Gastrocnemius medialis (tissue), 4 donors: ENCODE data around the gene AKR1C8. TPM values are rescaled to one million over a fixed set of nuclear protein-coding genes. Genes with fewer than 3 reads are reported as not detected.

ENCODE experiments used
- ATAC-seq, 2 donors: fragments of 150-250 bp; one replicate each; pipeline ENCODE4 v1.9.1; 2016
- DNase-seq, 2 donors: peaks; one replicate each; pipeline ENCODE4 v3.0.0-alpha.2; 2019
- H3K27ac ChIP-seq, 4 donors: fragments of 200-600 bp; sonication (generic); 1 replicate in 1 of 4; 2 replicates in 3 of 4; pipeline ENCODE4 v1.5.1; 2016 to 2018; ENCODE audit warnings: mild to moderate bottlenecking in 2 of 4, moderate library complexity in 1 of 4
- H3K27me3 ChIP-seq, 3 donors: fragments of 200-600 bp; sonication (generic) in 2 of 3; 1 replicate in 1 of 3; 2 replicates in 2 of 3; pipeline versions ENCODE4 v1.5.1 to v1.6.0; 2016 to 2019; ENCODE audit warnings: mild to moderate bottlenecking in 1 of 3, moderate library complexity in 1 of 3
- H3K36me3 ChIP-seq, 2 donors: fragments of 200-600 bp; sonication (generic) in 1 of 2; one replicate each; pipeline ENCODE4 v1.5.1; 2017 to 2018
- H3K4me1 ChIP-seq, 2 donors: fragments of 200-600 bp; sonication (generic) in 1 of 2; one replicate each; pipeline ENCODE4 v1.5.1; 2016 to 2017; ENCODE audit warnings: mild to moderate bottlenecking in 2 of 2
- H3K4me3 ChIP-seq, 4 donors: fragments of 200-600 bp; sonication (generic) in 3 of 4; 1 replicate in 1 of 4; 2 replicates in 3 of 4; pipeline ENCODE4 v1.5.1; 2016 to 2019; ENCODE audit warnings: mild to moderate bottlenecking in 2 of 4
- H3K9me3 ChIP-seq, 3 donors: fragments of 200-600 bp; sonication (generic) in 2 of 3; 1 replicate in 1 of 3; 2 replicates in 2 of 3; pipeline ENCODE4 v1.5.1; 2016 to 2019
- CTCF ChIP-seq, 5 experiments: fragments of 450-650 bp in 3 of 5; fragments of 200-600 bp in 2 of 5; sonication (generic) in 2 of 5; IDR thresholded peaks in 4 of 5; conservative IDR thresholded peaks in 1 of 5; 1 replicate in 4 of 5; 2 replicates in 1 of 5; pipeline ENCODE4 v1.5.1; 2016 to 2019; ENCODE audit warnings: antibody characterized with exemption in 5 of 5, mild to moderate bottlenecking in 3 of 5, moderate library complexity in 3 of 5
- POLR2A ChIP-seq, 2 donors: fragments of 450-650 bp; IDR thresholded peaks; one replicate each; pipeline ENCODE4 v1.6.1; 2017; ENCODE audit warnings: antibody characterized with exemption in 2 of 2, mild to moderate bottlenecking in 2 of 2, moderate library complexity in 2 of 2
- in situ Hi-C, 4 donors: fragments of 200-750 bp; cut with MboI; loops; one replicate each; pipeline versions ENCODE4 v1.15.0 to v1.8.0; 2017; ENCODE audit warnings: low sequenced_read_pairs in 4 of 4
- intact Hi-C: fragments of 100-400 bp; cut with DNase I; formaldehyde crosslinking; loops from one replicate; pipeline ENCODE4 v1.15.1; 2023; ENCODE audit warnings: low total_unique reads
- total RNA-seq, 4 donors: library from RNA; depleted of rRNA; stranded (reverse); fragments of >200 nt; gene quantifications; one replicate each; pipeline versions ENCODE4 v1.1.0 to v1.2.3, GENCODE V29; 2016

The AKR1C8 gene
- total RNA-seq, 4 donors from 2014 or later: 0.56 TPM; not detected in 3

- intact Hi-C loops (no loop called here), in situ Hi-C loops (no loop called here)
- Histone ChIP-seq H3K4me1 (no peaks in the 10 kb centered on the region), H3K27ac (no peak overlapping the region), H3K36me3 (no peaks in the 10 kb centered on the region), H3K9me3 (no peaks in the 10 kb centered on the region), H3K4me3 (no peak overlapping the region), H3K27me3 (no peaks in the 10 kb centered on the region)
- TF ChIP-seq CTCF (IDR thresholded peaks at IDR 0.05 in 4 of 5, conservative IDR thresholded peaks at IDR 0.05 in 1 of 5) (no peak), POLR2A (IDR thresholded peaks at IDR 0.05) (no peak)
- no peak for ATAC-seq
- DNase-seq: no peak
Measured at GRCh38 chr10:5155951-5156350, 29.0 kb downstream of the AKR1C8 start.

- no peak for ATAC-seq
- intact Hi-C loops: no loop called here
- no peak for DNase-seq
- TF ChIP-seq POLR2A (IDR thresholded peaks at IDR 0.05): no peak
- no peak for TF ChIP-seq CTCF (IDR thresholded peaks at IDR 0.05 in 4 of 5, conservative IDR thresholded peaks at IDR 0.05 in 1 of 5)
- Histone ChIP-seq H3K4me3 (no peak overlapping the region), H3K27ac (no peak overlapping the region), H3K27me3 (no peaks in the 10 kb centered on the region), H3K4me1 (no peaks in the 10 kb centered on the region), H3K9me3 (no peaks in the 10 kb centered on the region), H3K36me3 (no peaks in the 10 kb centered on the region)
- in situ Hi-C loops: no loop called here
Measured at GRCh38 chr10:5151076-5151475, 33.9 kb downstream of the AKR1C8 start.

GRCh38 chr10:5148678-5149032 lies 36.3 kb downstream of the AKR1C8 start:
- DNase-seq (no peak), ATAC-seq (no peak)
- in situ Hi-C loops (no loop called here), intact Hi-C loops (no loop called here)
- Histone ChIP-seq H3K4me3 (no peak overlapping the region), H3K27me3 (no peaks in the 10 kb centered on the region), H3K36me3 (no peaks in the 10 kb centered on the region), H3K27ac (no peak overlapping the region), H3K9me3 (no peaks in the 10 kb centered on the region), H3K4me1 (no peaks in the 10 kb centered on the region)
- no peak for TF ChIP-seq CTCF (IDR thresholded peaks at IDR 0.05 in 4 of 5, conservative IDR thresholded peaks at IDR 0.05 in 1 of 5)
- no peak for TF ChIP-seq POLR2A (IDR thresholded peaks at IDR 0.05)

- no peak for DNase-seq
- no peak for ATAC-seq
- Histone ChIP-seq H3K27ac (no peak overlapping the region), H3K9me3 (no peaks in the 10 kb centered on the region), H3K4me3 (no peak overlapping the region), H3K36me3 (no peaks in the 10 kb centered on the region), H3K4me1 (no peaks in the 10 kb centered on the region), H3K27me3 (no peaks in the 10 kb centered on the region)
- no peak for TF ChIP-seq POLR2A (IDR thresholded peaks at IDR 0.05)
- TF ChIP-seq CTCF (IDR thresholded peaks at IDR 0.05 in 4 of 5, conservative IDR thresholded peaks at IDR 0.05 in 1 of 5): no peak
- in situ Hi-C loops: no loop called here
- intact Hi-C loops: no loop called here
Measured at GRCh38 chr10:5147981-5148677, 36.8 kb downstream of the AKR1C8 start.
